Activated naive CD8-positive, alpha-beta T cell treated with anti-CD3 and anti-CD28 coated beads, Interleukin-2, amount 50 U/mL, for 24 hours (primary cell): ENCODE results near the gene THSD7B.
"Not testable (repeated sequence)": the region's sequence is repeated elsewhere in the genome, so short reads cannot be mapped to it uniquely, and the experiment has no call there.

Experiments
- ATAC-seq: fragments of 150-1000 bp; cut with Tn5 transposase; one replicate; pipeline ENCODE4 v1.10.0; 2021
- DNase-seq: peaks from one replicate; pipeline ENCODE4 v3.0.0; 2021
- H3K27ac Mint-ChIP-seq: one replicate; pipeline ENCODE4 v1.8.0; 2021; ENCODE audit warnings: mild to moderate bottlenecking, mixed read lengths
- H3K27me3 Mint-ChIP-seq: one replicate; pipeline ENCODE4 v1.8.0; 2021; ENCODE audit warnings: mixed read lengths
- H3K36me3 Mint-ChIP-seq: one replicate; pipeline ENCODE4 v1.8.0; 2021; ENCODE audit warnings: low read depth, mixed read lengths
- H3K4me1 Mint-ChIP-seq: one replicate; pipeline ENCODE4 v1.8.0; 2021; ENCODE audit warnings: mixed read lengths
- H3K4me3 Mint-ChIP-seq: one replicate; pipeline ENCODE4 v1.8.0; 2021; ENCODE audit warnings: mild to moderate bottlenecking, moderate library complexity, mixed read lengths
- H3K9me3 Mint-ChIP-seq: one replicate; pipeline ENCODE4 v1.8.0; 2021; ENCODE audit warnings: mixed read lengths

Gene THSD7B

DNA sequence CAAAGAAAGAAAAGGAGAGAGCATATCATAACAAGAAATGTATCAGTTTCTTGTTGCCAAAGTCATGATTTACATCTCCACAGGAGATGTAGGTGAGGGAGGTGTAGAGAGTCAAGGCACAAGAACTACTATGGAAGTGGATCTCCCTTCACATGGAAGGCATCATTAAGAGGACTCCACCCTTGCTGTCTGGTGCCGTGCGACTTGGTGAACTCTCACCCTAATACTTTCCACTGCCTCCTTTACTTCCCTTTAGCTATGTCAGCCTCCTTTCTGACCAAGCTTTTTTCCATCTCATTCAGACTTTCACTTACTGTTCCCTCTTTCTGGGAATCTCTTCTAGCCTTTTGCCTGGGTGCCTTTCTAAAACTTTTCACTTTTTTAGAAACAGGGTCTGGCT lies 490.0 kb downstream of the THSD7B start:
- ATAC-seq (no peak), DNase-seq (no peak)
- Mint-ChIP-seq H3K36me3 (no peaks in the 10 kb centered on the region), H3K9me3 (peaks cover 5% of the 10 kb centered on the region), H3K27ac (no peak overlapping the region), H3K4me3 (no peak overlapping the region), H3K4me1 (no peaks in the 10 kb centered on the region), H3K27me3 (no peaks in the 10 kb centered on the region)

DNA sequence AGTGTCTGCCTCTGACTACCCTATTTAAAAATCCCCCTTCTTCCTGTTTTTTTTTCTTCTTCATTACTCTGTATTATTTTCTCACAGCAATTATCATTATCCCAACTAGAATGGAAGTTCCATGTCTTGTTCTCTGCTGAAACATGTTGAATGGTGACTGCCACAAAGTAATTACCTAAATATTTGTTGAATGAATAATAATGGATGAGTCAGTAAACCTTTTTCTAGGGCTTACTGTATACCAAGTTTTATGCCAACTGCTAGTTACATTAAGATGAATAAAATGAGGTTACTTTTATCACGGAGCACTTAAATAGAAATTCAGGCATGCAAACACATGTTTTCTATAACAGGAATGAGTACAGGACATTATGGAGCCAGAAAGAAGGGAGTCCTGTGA lies 490.6 kb downstream of the THSD7B start:
- ATAC-seq (no peak), DNase-seq (no peak)
- Mint-ChIP-seq H3K27ac (no peak overlapping the region), H3K4me3 (no peak overlapping the region), H3K9me3 (peaks cover 5% of the 10 kb centered on the region), H3K36me3 (no peaks in the 10 kb centered on the region), H3K4me1 (no peaks in the 10 kb centered on the region), H3K27me3 (no peaks in the 10 kb centered on the region)

DNA sequence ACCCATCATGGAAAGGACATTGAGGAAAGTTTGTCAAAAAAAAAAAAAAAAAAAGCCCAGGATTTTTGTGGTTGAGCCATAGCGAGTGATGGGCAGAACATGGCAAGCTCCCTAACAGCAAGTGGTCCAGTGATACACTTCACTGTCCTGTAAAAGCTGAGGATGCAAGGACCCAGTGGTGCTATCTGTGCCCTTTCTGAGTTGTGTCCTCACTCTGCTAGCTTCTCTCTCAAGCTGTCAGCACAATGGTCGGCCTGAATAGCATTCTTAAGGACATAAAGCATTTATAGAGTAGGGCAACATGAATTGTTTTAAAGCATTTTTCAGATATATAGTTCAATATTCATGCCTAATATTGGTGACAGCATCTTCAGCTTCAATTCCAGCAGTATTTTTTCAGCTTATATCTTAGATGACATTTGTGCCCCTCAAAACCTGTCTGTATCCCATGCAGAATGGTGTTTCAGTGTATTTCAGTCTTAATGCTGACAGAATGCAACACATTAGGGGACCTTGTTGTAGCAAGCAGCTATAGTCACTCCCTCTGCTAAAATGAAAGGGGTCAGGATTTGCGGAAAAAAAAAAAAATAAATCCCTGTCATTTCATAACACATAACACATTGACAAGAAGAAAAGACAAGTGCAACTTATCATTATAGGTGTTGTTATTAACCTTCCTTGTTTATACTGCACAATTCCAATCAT lies 496.7 kb downstream of the THSD7B start:
- DNase-seq (no peak), ATAC-seq (no peak)
- Mint-ChIP-seq H3K4me3 (no peak overlapping the region), H3K9me3 (peaks cover 5% of the 10 kb centered on the region), H3K4me1 (no peaks in the 10 kb centered on the region), H3K27me3 (no peaks in the 10 kb centered on the region), H3K27ac (no peak overlapping the region), H3K36me3 (no peaks in the 10 kb centered on the region)

DNA sequence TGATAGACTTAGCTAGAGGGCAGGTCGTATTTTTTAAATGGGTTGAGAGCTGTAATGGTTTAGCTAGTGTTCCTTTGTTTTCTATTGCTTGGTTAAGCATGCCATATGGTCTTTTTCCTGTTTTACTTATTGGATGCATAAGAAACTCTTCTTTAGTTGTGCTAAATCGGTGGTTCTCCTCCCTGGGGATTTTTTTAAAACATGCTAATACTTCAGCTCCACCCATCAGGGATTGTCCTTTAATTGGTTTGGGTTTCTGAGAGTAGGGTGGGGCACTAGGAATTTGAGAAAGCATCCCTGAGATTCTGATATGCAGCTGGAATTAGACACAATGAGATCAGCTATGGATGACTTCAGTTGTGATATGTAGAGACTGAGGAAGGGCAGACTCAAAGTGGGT lies 497.2 kb downstream of the THSD7B start:
- H3K36me3 Mint-ChIP-seq: no peaks in the 10 kb centered on the region
- no peaks in the 10 kb centered on the region for H3K4me1 Mint-ChIP-seq
- no peaks in the 10 kb centered on the region for H3K27me3 Mint-ChIP-seq
- no peak for DNase-seq
- H3K4me3 Mint-ChIP-seq: no peak overlapping the region
- ATAC-seq: no peak
- H3K9me3 Mint-ChIP-seq: peaks cover 5% of the 10 kb centered on the region
- no peak overlapping the region for H3K27ac Mint-ChIP-seq

DNA sequence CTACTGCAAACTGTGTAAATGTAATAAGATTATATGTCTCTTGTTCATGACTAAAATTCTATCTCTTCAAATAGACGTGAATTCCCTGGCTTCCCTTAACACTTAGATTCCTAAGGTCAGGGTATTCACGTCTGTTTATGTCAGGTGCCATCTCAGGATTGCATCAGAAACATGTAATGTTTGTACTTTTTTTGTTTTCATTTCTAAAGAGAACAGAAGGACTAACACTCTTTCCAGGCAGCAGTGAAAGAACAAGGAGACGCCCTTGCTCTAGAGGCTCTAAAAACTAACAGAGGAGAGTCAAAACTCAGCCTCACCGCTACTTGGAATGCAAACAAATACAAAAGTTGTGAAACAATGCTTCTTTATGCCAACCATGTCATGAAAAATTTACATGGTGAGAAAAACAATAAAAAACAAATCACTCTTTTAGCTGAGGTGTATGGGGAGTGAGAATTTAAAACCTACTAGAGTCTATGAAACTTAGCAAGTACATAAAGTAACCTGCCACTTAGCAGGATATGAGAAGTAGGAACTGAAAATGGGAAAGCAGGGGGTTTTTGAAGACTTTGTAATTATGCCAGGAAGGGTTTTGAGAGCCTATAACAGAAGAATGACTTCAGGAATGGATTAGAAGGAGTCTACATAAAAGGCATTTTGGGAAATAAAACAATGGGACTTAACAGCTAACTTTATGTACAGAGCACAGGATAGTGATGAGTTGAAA lies 522.7 kb downstream of the THSD7B start:
- Mint-ChIP-seq H3K4me3 (no peak overlapping the region), H3K4me1 (no peaks in the 10 kb centered on the region), H3K27me3 (no peaks in the 10 kb centered on the region), H3K36me3 (no peaks in the 10 kb centered on the region), H3K27ac (no peak overlapping the region), H3K9me3 (no peaks in the 10 kb centered on the region)
- ATAC-seq: no peak
- DNase-seq: no peak

DNA sequence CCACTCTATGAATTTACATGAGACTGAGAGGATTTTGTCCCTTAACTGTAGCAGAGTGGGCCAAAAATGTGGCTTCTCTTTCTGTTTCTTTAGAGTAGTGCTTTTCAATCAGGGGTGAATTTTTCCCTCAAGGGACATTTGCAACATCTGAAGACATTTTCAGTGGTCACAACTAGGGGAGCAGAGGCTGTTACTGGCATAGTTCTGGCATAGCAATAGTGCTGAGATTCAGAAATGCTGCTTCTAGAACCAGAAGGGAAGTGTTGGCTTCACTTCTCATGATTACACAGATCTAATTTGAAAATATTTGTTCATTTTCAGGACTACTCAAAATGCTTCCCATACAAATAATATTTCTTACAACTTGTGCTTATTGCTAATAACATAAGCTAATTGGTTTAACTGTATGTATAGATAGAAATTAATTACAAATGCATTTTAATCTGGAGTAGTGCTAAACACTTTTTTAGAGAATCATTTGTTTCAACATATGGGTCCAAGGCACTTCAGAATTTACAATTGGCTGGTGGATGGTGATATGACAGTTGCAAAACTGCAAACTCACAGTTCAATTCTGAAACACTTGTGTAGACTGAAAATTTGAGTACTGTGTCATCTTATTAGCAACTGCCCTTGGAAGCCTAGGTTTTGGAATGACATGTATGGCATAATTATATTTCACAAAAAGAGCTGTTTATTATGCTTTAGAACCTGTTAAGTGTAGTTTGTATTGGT lies 526.7 kb downstream of the THSD7B start:
- Mint-ChIP-seq H3K36me3 (no peaks in the 10 kb centered on the region), H3K27ac (no peak overlapping the region), H3K27me3 (no peaks in the 10 kb centered on the region), H3K4me3 (no peak overlapping the region), H3K9me3 (no peaks in the 10 kb centered on the region), H3K4me1 (no peaks in the 10 kb centered on the region)
- DNase-seq (no peak), ATAC-seq (no peak)

DNA sequence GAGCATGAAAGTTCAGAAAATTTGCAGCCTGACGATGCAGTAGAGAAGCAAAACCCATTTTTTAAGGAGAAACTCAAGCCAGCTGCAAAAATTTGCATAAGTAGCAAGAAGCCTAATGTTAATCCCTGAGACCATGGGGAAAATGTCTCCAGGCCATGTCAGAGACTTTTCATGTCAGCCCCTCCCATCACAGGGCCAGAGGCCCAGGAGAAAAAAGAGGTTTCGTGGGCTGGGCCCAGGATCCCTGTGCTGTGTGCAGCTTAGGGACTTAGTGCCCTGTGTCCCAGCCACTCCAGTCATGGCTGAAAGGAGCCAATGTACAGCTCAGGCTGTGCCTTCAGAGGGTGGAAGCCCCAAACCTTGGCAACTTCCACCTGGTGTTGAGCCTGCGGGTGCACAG lies 533.0 kb downstream of the THSD7B start:
- H3K9me3 Mint-ChIP-seq: no peaks in the 10 kb centered on the region
- no peak overlapping the region for H3K4me3 Mint-ChIP-seq
- H3K36me3 Mint-ChIP-seq: no peaks in the 10 kb centered on the region
- no peak for ATAC-seq
- H3K4me1 Mint-ChIP-seq: no peaks in the 10 kb centered on the region
- DNase-seq: no peak
- H3K27ac Mint-ChIP-seq: no peak overlapping the region
- no peaks in the 10 kb centered on the region for H3K27me3 Mint-ChIP-seq

DNA sequence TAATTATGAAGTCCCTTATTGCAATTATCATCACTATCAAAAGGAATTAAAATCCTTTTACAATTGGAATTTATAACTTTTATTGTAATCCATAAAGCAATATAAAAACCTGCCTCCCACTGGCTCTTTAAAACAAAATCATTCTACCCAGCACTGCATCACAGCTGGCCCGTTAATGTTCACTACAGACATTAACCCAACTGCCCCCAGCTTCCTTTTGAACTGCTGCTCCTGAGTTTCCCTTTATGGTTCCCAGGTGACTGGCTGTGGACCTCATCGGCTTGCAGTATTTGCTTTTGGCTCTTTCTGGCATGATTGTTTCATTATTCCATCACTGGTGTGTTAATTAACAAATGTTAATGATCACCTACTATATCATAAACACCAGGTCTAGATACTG lies 535.6 kb downstream of the THSD7B start:
- H3K27ac Mint-ChIP-seq: no peak overlapping the region
- DNase-seq (no peak), ATAC-seq (no peak)
- no peaks in the 10 kb centered on the region for H3K27me3 Mint-ChIP-seq
- H3K36me3 Mint-ChIP-seq: no peaks in the 10 kb centered on the region
- no peaks in the 10 kb centered on the region for H3K9me3 Mint-ChIP-seq
- no peak overlapping the region for H3K4me3 Mint-ChIP-seq
- H3K4me1 Mint-ChIP-seq: no peaks in the 10 kb centered on the region

DNA sequence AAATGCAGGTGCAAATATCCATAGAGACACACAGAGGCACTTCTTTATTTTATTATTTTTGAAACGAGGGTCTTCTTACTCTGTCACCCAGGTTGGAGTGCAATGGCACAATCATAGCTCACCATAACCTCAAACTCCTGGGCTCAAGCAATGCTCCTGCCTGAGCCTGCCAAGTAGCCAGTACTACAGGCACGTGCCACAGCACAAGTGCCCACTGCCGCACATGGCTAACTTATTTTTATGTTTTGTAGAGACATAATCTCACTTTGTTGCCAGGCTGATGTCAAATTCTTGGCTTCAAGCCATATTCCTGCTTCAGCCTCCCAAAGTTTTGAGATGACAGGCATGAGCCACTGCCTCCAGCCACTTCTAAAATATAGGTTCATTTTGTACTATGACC lies 537.6 kb downstream of the THSD7B start:
- Mint-ChIP-seq H3K9me3 (no peaks in the 10 kb centered on the region), H3K4me3 (no peak overlapping the region), H3K4me1 (no peaks in the 10 kb centered on the region), H3K36me3 (no peaks in the 10 kb centered on the region), H3K27ac (no peak overlapping the region), H3K27me3 (no peaks in the 10 kb centered on the region)
- DNase-seq (no peak), ATAC-seq (no peak)

DNA sequence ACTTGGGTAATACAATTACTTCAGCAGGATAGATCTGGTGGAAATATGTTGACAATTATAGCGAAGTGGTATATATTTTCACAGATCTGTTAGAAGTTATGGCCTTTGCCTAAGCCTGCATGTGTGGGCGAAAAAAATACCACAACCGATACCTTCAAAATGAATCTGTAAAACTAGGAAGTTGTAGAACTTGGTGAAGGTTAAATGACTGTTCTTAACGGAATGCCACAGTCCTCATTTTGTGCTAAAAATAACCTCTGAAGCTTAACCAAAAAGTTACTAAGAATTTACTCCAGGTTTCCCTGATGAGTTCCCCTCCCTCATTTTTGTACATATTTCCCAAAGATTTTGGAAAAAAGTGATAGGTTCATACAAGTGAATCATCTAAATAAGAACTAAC lies 550.7 kb downstream of the THSD7B start:
- Mint-ChIP-seq H3K36me3 (no peaks in the 10 kb centered on the region), H3K27me3 (no peaks in the 10 kb centered on the region), H3K4me1 (no peaks in the 10 kb centered on the region), H3K9me3 (peaks cover 5% of the 10 kb centered on the region), H3K27ac (no peak overlapping the region), H3K4me3 (no peak overlapping the region)
- no peak for ATAC-seq
- no peak for DNase-seq

DNA sequence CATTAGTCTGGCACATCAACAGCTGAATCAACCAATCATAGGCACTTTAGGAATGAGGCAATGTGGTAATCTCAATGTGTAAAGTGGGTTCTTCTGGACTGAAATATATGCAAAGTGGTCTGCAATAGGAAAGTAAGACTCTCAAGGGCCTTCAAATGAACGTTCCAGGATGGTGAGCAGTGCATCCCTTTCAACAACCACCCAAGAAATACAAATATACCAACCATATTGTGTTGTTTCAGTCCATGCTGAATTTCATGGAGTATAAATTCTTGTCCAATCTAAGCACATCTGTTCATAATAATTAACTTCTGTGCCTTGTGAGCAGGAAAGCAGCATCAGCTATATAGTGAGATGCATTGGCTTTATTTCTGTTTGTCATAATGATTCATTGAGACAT lies 556.2 kb downstream of the THSD7B start:
- Mint-ChIP-seq H3K9me3 (peaks cover 5% of the 10 kb centered on the region), H3K4me3 (no peak overlapping the region), H3K36me3 (no peaks in the 10 kb centered on the region), H3K4me1 (no peaks in the 10 kb centered on the region), H3K27me3 (no peaks in the 10 kb centered on the region), H3K27ac (no peak overlapping the region)
- DNase-seq: no peak
- no peak for ATAC-seq

DNA sequence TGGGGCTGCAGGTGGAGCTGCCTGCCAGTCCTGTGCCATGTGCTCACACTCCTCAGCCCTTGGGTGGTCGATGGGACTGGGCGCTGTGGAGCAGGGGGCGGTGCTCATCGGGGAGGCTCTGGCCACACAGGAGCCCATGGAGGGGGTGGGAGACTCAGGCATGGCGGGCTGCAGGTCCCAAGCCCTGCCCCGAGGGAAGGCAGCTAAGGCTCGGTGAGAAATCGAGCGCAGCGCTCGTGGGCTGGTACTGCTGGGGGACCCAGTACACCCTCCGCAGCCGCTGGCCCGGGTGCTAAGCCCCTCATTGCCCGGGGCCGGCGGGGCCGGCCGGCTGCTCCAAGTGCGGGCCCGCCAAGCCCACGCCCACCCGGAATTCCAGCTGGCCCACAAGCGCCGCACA lies 566.2 kb downstream of the THSD7B start:
- not testable (repeated sequence) for DNase-seq, H3K36me3 Mint-ChIP-seq, ATAC-seq, H3K27me3 Mint-ChIP-seq, H3K27ac Mint-ChIP-seq, H3K9me3 Mint-ChIP-seq, H3K4me3 Mint-ChIP-seq, H3K4me1 Mint-ChIP-seq

DNA sequence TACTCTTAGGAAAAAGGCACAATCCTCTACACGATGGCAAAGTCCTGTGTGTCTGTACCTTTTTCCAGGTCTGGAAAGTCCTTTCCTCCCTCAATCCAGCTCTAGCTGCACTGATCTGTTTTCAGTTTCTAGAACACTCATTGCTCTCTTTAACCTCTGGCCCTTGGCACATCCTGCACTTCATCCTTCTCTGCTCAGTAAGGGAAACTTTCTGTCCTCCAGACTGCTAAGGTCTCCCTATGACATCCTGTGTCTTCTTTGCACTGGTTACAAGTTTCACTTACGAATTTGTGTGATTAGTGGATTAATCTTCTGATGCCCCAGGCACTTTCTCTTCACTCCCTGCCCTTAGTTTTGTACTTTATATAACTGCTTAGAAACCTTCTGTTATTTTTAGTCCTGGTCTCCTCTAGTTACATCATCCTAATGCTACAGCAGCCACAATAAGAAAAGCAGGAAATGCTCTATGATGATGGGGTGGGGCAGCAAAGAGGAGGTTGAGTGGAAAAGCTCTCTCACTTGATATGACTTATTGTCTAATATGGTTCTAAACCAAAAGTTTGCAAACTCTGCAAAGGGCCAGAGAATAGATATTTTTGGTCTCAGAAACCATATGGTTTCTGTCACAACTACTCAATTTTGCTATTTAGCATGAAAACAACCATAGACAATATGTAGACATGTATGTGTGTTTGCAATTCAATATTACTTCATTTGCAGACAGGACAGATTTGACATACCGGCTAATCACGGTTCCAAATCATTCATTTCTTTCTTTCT lies 568.2 kb downstream of the THSD7B start:
- no peaks in the 10 kb centered on the region for H3K27me3 Mint-ChIP-seq
- no peak overlapping the region for H3K27ac Mint-ChIP-seq
- no peak overlapping the region for H3K4me3 Mint-ChIP-seq
- no peaks in the 10 kb centered on the region for H3K4me1 Mint-ChIP-seq
- DNase-seq (no peak), ATAC-seq (no peak)
- no peaks in the 10 kb centered on the region for H3K9me3 Mint-ChIP-seq
- H3K36me3 Mint-ChIP-seq: no peaks in the 10 kb centered on the region

DNA sequence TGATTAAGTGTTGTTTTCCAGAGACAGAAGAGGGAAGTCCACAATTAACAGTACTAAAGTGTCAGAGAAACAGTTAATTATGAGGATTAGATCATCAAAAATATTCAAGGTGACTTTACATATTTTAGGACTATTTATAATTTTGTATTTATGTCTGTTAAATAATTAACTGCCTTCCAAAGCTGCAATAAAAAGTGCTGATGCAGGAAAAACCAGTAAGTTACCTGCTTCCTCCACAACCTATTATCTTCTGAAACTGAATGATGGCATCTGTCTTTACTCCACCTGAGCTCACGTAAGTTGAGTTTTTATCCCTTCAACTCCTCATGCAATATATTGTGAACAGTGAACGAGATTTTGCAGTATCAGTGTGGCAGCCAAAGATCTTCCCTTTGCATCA lies 570.7 kb downstream of the THSD7B start:
- Mint-ChIP-seq H3K4me1 (no peaks in the 10 kb centered on the region), H3K27me3 (no peaks in the 10 kb centered on the region), H3K4me3 (no peak overlapping the region), H3K27ac (no peak overlapping the region), H3K36me3 (no peaks in the 10 kb centered on the region), H3K9me3 (no peaks in the 10 kb centered on the region)
- ATAC-seq: no peak
- DNase-seq: no peak
